ENCODE measurements around the gene PARM1.

- TF ChIP-seq POLR2A (IDR thresholded peaks at IDR 0.05), result no peak
- TF ChIP-seq CTCF (IDR thresholded peaks at IDR 0.05), result no peak
Observed at GRCh38 chr4:74941123-74941522, 8.2 kb downstream of the PARM1 start.

Measured in adrenal gland (tissue), 5 donors.